Epithelial cell of proximal tubule (primary cell): Measurements from ENCODE around the gene ZZZ3. TPM values are rescaled to one million over a fixed set of nuclear protein-coding genes. Genes with fewer than 3 reads are reported as not detected.

Experiments
- DNase-seq: peaks from one replicate; pipeline ENCODE4 v3.0.0-alpha.2; 2011; ENCODE audit warnings: low read depth
- H3K4me3 ChIP-seq: 2 replicates; pipeline ENCODE4 v1.5.1; 2011; ENCODE audit warnings: low read depth, mild to moderate bottlenecking, low read length
- total RNA-seq: library from RNA; depleted of rRNA; stranded (reverse); fragments of >200 nt; gene quantifications from 2 replicates; pipeline ENCODE4 v1.2.3, GENCODE V29; 2015
- TF ChIP-seq, protein P1 (sequence below): conservative IDR thresholded peaks from 2 replicates; pipeline ENCODE4 v1.5.1; 2012; ENCODE audit warnings: low read depth, mild to moderate bottlenecking, low read length

Gene ZZZ3
- total RNA-seq = 32.1 and 43.3 TPM in 2 replicates

DNA sequence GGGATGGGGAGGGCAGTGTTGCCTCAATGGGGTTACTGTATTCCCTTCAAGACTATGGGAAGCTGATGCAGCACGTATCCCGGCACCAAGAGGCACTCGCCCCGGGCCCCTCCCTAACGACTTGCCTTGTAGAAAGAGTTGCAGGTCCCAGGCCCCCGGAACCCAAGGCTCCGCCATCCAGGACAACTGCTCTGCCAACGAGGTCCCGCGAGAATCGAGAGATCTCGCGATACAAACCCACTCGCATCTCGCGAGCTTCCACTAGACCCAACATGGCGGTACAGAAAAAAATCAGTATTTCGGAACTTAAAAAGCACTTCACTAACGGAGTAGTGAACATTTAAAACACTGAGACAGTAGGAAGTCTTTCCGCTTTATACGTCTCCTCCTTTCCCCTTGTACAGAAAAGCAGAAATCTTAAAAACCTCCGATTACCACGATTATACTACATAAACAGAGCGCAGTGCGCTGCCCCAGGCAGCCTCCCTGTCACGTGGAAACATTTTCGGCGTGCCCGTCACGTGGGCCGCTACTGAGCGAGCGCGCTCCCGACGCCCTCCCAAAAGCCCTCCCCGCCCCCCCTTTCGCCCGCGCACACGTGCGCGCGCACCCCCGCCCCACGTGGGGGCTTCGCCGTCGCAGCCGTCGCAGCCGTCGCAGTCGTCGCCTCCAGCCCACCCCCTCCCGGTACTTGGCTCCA lies at the start of gene ZZZ3:
ZZZ3 (minus strand) TSS at position 199 of the 700 bp plus-strand sequence. CDS start 49,304 bp downstream, outside the sequence.
- TF ChIP-seq, protein P1, sequence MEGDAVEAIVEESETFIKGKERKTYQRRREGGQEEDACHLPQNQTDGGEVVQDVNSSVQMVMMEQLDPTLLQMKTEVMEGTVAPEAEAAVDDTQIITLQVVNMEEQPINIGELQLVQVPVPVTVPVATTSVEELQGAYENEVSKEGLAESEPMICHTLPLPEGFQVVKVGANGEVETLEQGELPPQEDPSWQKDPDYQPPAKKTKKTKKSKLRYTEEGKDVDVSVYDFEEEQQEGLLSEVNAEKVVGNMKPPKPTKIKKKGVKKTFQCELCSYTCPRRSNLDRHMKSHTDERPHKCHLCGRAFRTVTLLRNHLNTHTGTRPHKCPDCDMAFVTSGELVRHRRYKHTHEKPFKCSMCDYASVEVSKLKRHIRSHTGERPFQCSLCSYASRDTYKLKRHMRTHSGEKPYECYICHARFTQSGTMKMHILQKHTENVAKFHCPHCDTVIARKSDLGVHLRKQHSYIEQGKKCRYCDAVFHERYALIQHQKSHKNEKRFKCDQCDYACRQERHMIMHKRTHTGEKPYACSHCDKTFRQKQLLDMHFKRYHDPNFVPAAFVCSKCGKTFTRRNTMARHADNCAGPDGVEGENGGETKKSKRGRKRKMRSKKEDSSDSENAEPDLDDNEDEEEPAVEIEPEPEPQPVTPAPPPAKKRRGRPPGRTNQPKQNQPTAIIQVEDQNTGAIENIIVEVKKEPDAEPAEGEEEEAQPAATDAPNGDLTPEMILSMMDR = no peak
- DNase-seq = peak; percentile 86
- peak within 1 kb of the TSS; percentile 73 for H3K4me3 ChIP-seq

DNA sequence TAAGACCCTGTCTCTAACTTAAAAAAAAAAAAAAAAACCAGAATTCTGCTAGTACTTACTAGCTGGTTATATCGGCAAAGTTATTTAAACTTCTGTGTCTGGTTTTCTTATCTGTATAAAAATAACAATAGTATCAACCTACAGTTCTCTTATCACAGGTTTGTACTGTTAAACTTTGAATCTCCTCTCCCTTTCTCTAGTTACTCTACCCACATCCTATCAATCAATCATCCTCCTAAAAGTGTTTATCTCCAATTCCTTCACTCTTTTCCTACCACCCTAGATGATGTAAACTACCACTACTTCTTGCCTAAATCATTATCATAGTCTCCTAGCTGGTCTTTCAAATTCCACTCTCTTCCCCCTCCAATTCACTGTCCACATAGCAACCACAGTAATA lies 49.6 kb upstream of the ZZZ3 start:
- TF ChIP-seq, protein P1 = no peak
- H3K4me3 ChIP-seq = no peak overlapping the region
- DNase-seq = no peak

DNA sequence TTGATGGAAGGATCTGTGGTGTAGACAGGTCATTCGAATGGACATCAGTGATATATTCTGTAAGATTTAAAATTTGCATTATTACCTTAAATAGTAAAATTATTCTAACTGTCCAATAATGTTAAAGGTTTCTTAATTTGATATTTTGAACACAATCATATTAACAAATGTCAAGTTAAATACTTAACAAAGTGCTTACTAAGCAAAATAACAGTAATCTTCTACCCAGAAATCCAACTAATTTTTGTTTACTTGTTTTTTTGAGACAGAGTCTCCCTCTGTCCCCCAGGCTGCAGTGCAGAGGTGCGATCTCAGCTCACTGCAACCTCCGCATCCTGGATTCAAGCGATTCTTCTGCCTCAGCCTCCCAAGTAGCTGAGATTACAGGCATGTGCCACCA lies 43.2 kb upstream of the ZZZ3 start:
- H3K4me3 ChIP-seq = no peak overlapping the region
- TF ChIP-seq, protein P1 = no peak
- no peak for DNase-seq

DNA sequence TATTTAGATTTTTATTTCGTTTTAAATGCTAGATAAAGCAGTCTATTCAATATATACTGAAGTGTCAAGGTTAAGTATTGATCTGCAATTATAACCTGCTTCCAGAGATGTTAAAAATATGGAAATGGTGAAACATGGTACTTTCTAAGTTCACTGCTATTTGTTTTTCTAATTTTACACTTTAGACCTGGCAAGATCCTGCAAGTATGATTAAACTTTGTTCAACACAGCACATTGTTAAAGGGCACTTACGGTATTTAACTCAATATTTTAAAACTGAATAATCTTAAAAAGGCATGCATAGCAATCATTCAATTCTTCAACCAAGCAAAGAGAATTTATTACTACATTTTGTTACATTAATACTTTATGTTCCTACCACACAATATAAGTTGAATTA lies 35.7 kb upstream of the ZZZ3 start:
- TF ChIP-seq, protein P1 = no peak
- no peak overlapping the region for H3K4me3 ChIP-seq
- DNase-seq = no peak

DNA sequence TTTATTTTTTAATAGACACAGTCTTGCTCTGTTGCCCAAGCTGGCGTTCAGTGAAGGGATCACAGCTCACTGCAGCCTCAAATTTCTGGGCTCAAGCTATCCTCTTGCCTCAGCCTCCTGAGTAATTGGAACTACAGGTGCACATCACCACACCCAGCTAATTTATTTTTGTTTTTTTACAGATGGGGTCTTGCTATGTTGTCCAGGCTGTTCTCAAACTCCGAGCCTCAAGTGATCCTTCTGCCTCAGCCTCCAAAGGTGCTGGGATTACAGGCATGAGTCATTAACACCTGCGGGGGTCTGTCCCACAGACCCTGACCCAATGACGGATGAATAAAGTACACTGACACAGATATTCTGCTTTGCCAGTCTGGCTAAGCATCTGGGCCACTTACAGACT lies 33.6 kb upstream of the ZZZ3 start:
- no peak overlapping the region for H3K4me3 ChIP-seq
- TF ChIP-seq, protein P1 = no peak
- no peak for DNase-seq

DNA sequence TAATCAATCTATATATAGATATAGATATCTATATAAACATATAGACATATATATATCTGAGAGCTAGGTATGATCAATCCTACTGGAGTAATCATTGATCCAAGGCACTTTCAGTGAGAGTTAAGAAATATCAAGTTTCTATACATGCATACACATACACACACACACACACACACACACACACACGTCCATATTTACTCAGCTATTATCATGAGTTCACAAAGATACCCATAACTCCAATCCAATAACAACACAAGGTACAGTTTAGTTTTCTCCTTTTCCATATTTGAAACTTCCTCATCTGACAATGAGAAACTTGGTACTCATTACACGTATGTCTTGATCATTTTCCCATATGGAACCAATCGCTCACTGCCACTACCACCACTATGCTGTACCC lies 27.3 kb upstream of the ZZZ3 start:
- TF ChIP-seq, protein P1 = no peak
- H3K4me3 ChIP-seq = no peak overlapping the region
- no peak for DNase-seq

DNA sequence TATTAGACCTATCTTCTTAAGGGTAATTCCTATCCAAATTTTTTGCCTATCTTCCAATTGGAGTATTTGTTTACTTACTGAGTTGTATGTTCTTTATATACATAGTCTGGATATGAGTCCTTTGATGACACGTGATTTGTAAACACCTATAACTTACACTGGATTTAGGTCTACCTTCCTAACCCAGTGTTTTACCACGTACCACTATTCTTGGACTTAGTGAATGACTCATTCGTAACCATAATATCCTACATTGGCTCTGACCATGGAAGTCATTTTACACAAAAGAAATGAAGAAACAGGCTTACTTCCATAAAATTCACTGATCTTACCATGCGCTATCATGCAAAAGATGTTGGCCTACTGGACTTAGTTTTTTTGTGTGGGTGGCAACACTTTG lies 23.9 kb upstream of the ZZZ3 start:
- H3K4me3 ChIP-seq = no peak overlapping the region
- TF ChIP-seq, protein P1 = no peak
- no peak for DNase-seq
